Keratinocyte (primary cell): ENCODE data around the gene FMN1. TPM values are rescaled to one million over a fixed set of nuclear protein-coding genes. Genes with fewer than 3 reads are reported as not detected.
A peak's percentile ranks its signal among the peaks of the same experiment; 100 is the strongest.

Experiments
- DNase-seq: peaks from one replicate; pipeline ENCODE4 v3.0.0-alpha.2; 2011; ENCODE audit warnings: low read depth, missing footprints, low spot score
- FAIRE-seq: peaks from 2 replicates; lab custom pipeline; 2011; peaks lifted over from hg19 to GRCh38; lab: Jason Lieb, UNC
- H2AFZ ChIP-seq: 2 replicates; pipeline ENCODE4 v1.6.0; 2012; ENCODE audit warnings: low read length, control low read depth, inconsistent platforms; ENCODE audit not compliant: control insufficient read depth
- H3K27ac ChIP-seq: 2 replicates; pipeline ENCODE4 v1.5.1; 2011; ENCODE audit warnings: low read length; ENCODE audit not compliant: control insufficient read depth, insufficient read depth
- H3K27me3 ChIP-seq: 3 replicates; pipeline ENCODE4 v1.6.0; 2011; ENCODE audit warnings: low read length; ENCODE audit not compliant: control insufficient read depth, insufficient read depth; ENCODE audit errors: extremely low read depth
- H3K36me3 ChIP-seq, 2 experiments: 2 replicates in 1 of 2; 3 replicates in 1 of 2; pipeline ENCODE4 v1.5.1; 2011; ENCODE audit warnings: low read length in 2 of 2, mild to moderate bottlenecking in 1 of 2; ENCODE audit not compliant: control insufficient read depth in 2 of 2, insufficient read depth in 2 of 2; ENCODE audit errors: extremely low read depth in 1 of 2
- H3K4me1 ChIP-seq: 3 replicates; pipeline ENCODE4 v1.5.1; 2011; ENCODE audit warnings: low read length; ENCODE audit not compliant: control insufficient read depth, insufficient read depth; ENCODE audit errors: extremely low read depth
- H3K4me2 ChIP-seq: 3 replicates; pipeline ENCODE4 v1.6.0; 2011; ENCODE audit warnings: low read depth, low read length; ENCODE audit not compliant: control insufficient read depth, insufficient read depth; ENCODE audit errors: extremely low read depth
- H3K4me3 ChIP-seq, 3 experiments: fragments of 200-600 bp in 1 of 3; sonication (generic) in 1 of 3; 2 replicates in 2 of 3; 3 replicates in 1 of 3; pipeline ENCODE4 v1.5.1; 2011 to 2016; ENCODE audit warnings: low read length in 3 of 3, mild to moderate bottlenecking in 3 of 3, control low read depth in 2 of 3, inconsistent platforms in 1 of 3, low read depth in 1 of 3, mixed read lengths in 1 of 3, mixed run types in 1 of 3, moderate library complexity in 1 of 3; ENCODE audit not compliant: control insufficient read depth in 2 of 3, insufficient read depth in 2 of 3; ENCODE audit errors: extremely low read depth in 1 of 3
- H3K79me2 ChIP-seq: 2 replicates; pipeline ENCODE4 v1.6.0; 2012; ENCODE audit warnings: low read length; ENCODE audit not compliant: control insufficient read depth, insufficient read depth
- H3K9ac ChIP-seq: 3 replicates; pipeline ENCODE4 v1.6.0; 2011; ENCODE audit warnings: low read length; ENCODE audit not compliant: control insufficient read depth, insufficient read depth; ENCODE audit errors: extremely low read depth
- H3K9me1 ChIP-seq: 3 replicates; pipeline ENCODE4 v1.6.0; 2011; ENCODE audit warnings: low read length; ENCODE audit not compliant: control insufficient read depth, insufficient read depth; ENCODE audit errors: extremely low read depth
- H3K9me3 ChIP-seq: 2 replicates; pipeline ENCODE4 v1.5.1; 2012; ENCODE audit warnings: low read depth, low read length; ENCODE audit not compliant: control insufficient read depth
- H4K20me1 ChIP-seq: 3 replicates; pipeline ENCODE4 v1.6.0; 2011; ENCODE audit warnings: low read length; ENCODE audit not compliant: control insufficient read depth, insufficient read depth; ENCODE audit errors: extremely low read depth
- CTCF ChIP-seq, 3 experiments: IDR thresholded peaks in 1 of 3; conservative IDR thresholded peaks in 1 of 3; optimal IDR thresholded peaks in 1 of 3; 2 replicates in 2 of 3; 3 replicates in 1 of 3; pipeline versions ENCODE3 to v1.5.1; 2011; ENCODE audit warnings: low read length in 3 of 3, mild to moderate bottlenecking in 3 of 3, moderate library complexity in 2 of 3, control low read depth in 1 of 3, inconsistent platforms in 1 of 3; ENCODE audit not compliant: insufficient read depth in 2 of 3; ENCODE audit errors: extremely low read depth in 1 of 3
- EZH2 ChIP-seq: IDR thresholded peaks from one replicate; pipeline ENCODE4 v1.6.1; 2012; ENCODE audit warnings: inconsistent platforms, mild to moderate bottlenecking, low read length, moderate library complexity
- dilution Hi-C: fragments of 300-500 bp; cut with MboI; formaldehyde crosslinking; loops from one replicate; pipeline ENCODE4 v1.7.0; 2020; ENCODE audit warnings: low sequenced_read_pairs; ENCODE audit not compliant: extremely low pct_ligation_motif_present
- polyA plus RNA-seq, 5 experiments: library from polyadenylated mRNA; depleted of rRNA in 3 of 5; stranded (reverse) in 3 of 5; stranded (forward) in 1 of 5; unstranded in 1 of 5; fragments of >200 nt; gene quantifications; 1 replicate in 1 of 5; 2 replicates in 3 of 5; 3 replicates in 1 of 5; pipeline versions ENCODE4 v1.2.1 to v1.2.3, GENCODE V29; 2011 to 2012; ENCODE audit warnings: missing spikeins in 2 of 5, low read depth in 1 of 5, low replicate concordance in 1 of 5

Gene FMN1
- polyA plus RNA-seq, 1 donor (not counting 4 experiments of a cell fraction or from before 2014, with no cell fraction given), result 0.71 TPM

- H3K4me1 ChIP-seq, result no peaks in the 10 kb centered on the region
- H3K9ac ChIP-seq, result no peak overlapping the region
- FAIRE-seq (peak; percentile 73), DNase-seq (peak; percentile 9)
- H3K9me3 ChIP-seq, result no peaks in the 10 kb centered on the region
- H2AFZ ChIP-seq, result no peak overlapping the region
- H3K36me3 ChIP-seq, result no peaks in the 10 kb centered on the region
- H3K9me1 ChIP-seq, result no peaks in the 10 kb centered on the region
- TF ChIP-seq CTCF (optimal IDR thresholded peaks at IDR 0.05 in 1 of 3, IDR thresholded peaks at IDR 0.05 in 1 of 3, conservative IDR thresholded peaks at IDR 0.05 in 1 of 3; ENCODE audit: extremely low read depth in 1 of 3, insufficient read depth in 2 of 3, low read length in 3 of 3) (peak; percentile 46 to 70 (median 51)), EZH2 (no peak)
- no peak overlapping the region for H3K4me2 ChIP-seq
- dilution Hi-C loops, result loop anchor here (25.0 kb wide), 1 partner anchor 143 kb away; no protein-coding TSS in a partner anchor
- no peaks in the 10 kb centered on the region for H3K79me2 ChIP-seq
- peaks cover 5% of the 10 kb centered on the region for H3K27me3 ChIP-seq
- H3K4me3 ChIP-seq, result no peak overlapping the region
- H4K20me1 ChIP-seq, result no peaks in the 10 kb centered on the region
- no peak overlapping the region for H3K27ac ChIP-seq
These were observed 350.3 kb downstream of the FMN1 start for GRCh38 chr15:32844118-32844711.

GRCh38 chr15:32843219-32843815 is 351.2 kb downstream of the FMN1 start:
- no peak for TF ChIP-seq EZH2
- no peak for TF ChIP-seq CTCF (optimal IDR thresholded peaks at IDR 0.05 in 1 of 3, IDR thresholded peaks at IDR 0.05 in 1 of 3, conservative IDR thresholded peaks at IDR 0.05 in 1 of 3; ENCODE audit: extremely low read depth in 1 of 3, insufficient read depth in 2 of 3, low read length in 3 of 3)
- Histone ChIP-seq H3K36me3 (no peaks in the 10 kb centered on the region), H3K4me2 (no peak overlapping the region), H3K9ac (no peak overlapping the region), H3K27me3 (peaks cover 5% of the 10 kb centered on the region), H3K4me1 (no peaks in the 10 kb centered on the region), H4K20me1 (no peaks in the 10 kb centered on the region), H3K4me3 (no peak overlapping the region), H3K79me2 (no peaks in the 10 kb centered on the region), H3K27ac (no peak overlapping the region), H3K9me1 (no peaks in the 10 kb centered on the region), H2AFZ (no peak overlapping the region), H3K9me3 (no peaks in the 10 kb centered on the region)
- DNase-seq (no peak), FAIRE-seq (no peak)
- dilution Hi-C loops, result loop anchor here (25.0 kb wide), 1 partner anchor 144 kb away; no protein-coding TSS in a partner anchor
